KMS-11 (cell line): Measurements from ENCODE around the gene DIRAS1.

Source experiments
- H2AFZ ChIP-seq: fragments of 200-600 bp; sonication (generic); 2 replicates; pipeline ENCODE4 v1.6.1; 2016; ENCODE audit warnings: antibody characterized with exemption, mixed run types, low read depth
- H3K27ac ChIP-seq: fragments of 200-600 bp; sonication (generic); 2 replicates; pipeline ENCODE4 v1.6.1; 2016; ENCODE audit warnings: mild to moderate bottlenecking, mixed run types
- H3K27me3 ChIP-seq: fragments of 200-600 bp; sonication (generic); 2 replicates; pipeline ENCODE4 v1.6.1; 2017; ENCODE audit warnings: mild to moderate bottlenecking, low read depth, mixed run types, moderate library complexity; ENCODE audit not compliant: insufficient read depth
- H3K36me3 ChIP-seq: fragments of 200-600 bp; sonication (generic); 2 replicates; pipeline ENCODE4 v1.6.1; 2017; ENCODE audit warnings: mild to moderate bottlenecking, mixed run types; ENCODE audit not compliant: insufficient read depth
- H3K4me1 ChIP-seq: fragments of 200-600 bp; sonication (generic); 2 replicates; pipeline ENCODE4 v1.6.1; 2016; ENCODE audit warnings: mild to moderate bottlenecking, low read depth, mixed run types; ENCODE audit not compliant: poor library complexity, severe bottlenecking
- H3K4me2 ChIP-seq: fragments of 200-600 bp; sonication (generic); 2 replicates; pipeline ENCODE4 v1.7.0; 2016; ENCODE audit warnings: mild to moderate bottlenecking, mixed run types
- H3K4me3 ChIP-seq: fragments of 200-600 bp; sonication (generic); IDR thresholded peaks from 2 replicates; pipeline ENCODE4 v1.6.1; 2017; ENCODE audit warnings: low read depth, low read length, mixed read lengths; ENCODE audit not compliant: insufficient read depth
- H3K79me2 ChIP-seq: fragments of 200-600 bp; sonication (generic); 2 replicates; pipeline ENCODE4 v1.6.1; 2016; ENCODE audit warnings: low read depth, mixed run types; ENCODE audit not compliant: insufficient read depth
- H3K9ac ChIP-seq: fragments of 200-600 bp; sonication (generic); 2 replicates; pipeline ENCODE4 v1.6.1; 2016; ENCODE audit warnings: mild to moderate bottlenecking, mixed run types
- H4K20me1 ChIP-seq: fragments of 200-600 bp; sonication (generic); 2 replicates; pipeline ENCODE4 v1.6.1; 2016; ENCODE audit warnings: mild to moderate bottlenecking, mixed run types; ENCODE audit not compliant: insufficient read depth
- TF ChIP-seq, protein P1 (sequence below): fragments of 200-600 bp; sonication (generic); conservative IDR thresholded peaks from 2 replicates; pipeline ENCODE4 v1.6.1; 2017; ENCODE audit warnings: low read depth, mild to moderate bottlenecking, antibody characterized with exemption, low read length, moderate library complexity, mixed read lengths

The DIRAS1 gene

DNA sequence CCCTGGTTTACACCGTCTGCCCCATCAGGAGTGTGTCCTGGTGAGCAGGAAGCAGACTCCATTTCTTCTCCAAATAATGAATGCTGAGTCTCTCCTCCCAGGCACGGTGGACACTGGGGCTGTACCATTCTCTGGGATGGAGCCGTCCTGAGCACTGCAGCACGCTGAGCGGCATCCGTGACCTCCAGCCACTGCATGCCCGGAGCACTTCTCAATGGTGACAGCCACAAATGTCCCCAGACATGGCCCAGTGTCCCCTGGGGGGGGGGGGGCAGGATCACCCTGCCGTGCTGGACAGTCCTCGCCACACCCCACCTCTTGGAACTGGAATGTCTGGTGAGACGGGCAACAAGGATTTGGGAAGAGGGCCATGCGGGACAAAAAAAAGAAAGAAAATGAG lies 56.1 kb downstream of the DIRAS1 start:
- no peaks in the 10 kb centered on the region for H3K36me3 ChIP-seq
- H3K9ac ChIP-seq, result no peak overlapping the region
- no peaks in the 10 kb centered on the region for H3K79me2 ChIP-seq
- no peaks in the 10 kb centered on the region for H4K20me1 ChIP-seq
- H3K27ac ChIP-seq, result no peak overlapping the region
- H3K4me2 ChIP-seq, result no peak overlapping the region
- no peak overlapping the region for H3K4me3 ChIP-seq
- no peak overlapping the region for H2AFZ ChIP-seq
- H3K27me3 ChIP-seq, result no peaks in the 10 kb centered on the region
- TF ChIP-seq, protein P1, sequence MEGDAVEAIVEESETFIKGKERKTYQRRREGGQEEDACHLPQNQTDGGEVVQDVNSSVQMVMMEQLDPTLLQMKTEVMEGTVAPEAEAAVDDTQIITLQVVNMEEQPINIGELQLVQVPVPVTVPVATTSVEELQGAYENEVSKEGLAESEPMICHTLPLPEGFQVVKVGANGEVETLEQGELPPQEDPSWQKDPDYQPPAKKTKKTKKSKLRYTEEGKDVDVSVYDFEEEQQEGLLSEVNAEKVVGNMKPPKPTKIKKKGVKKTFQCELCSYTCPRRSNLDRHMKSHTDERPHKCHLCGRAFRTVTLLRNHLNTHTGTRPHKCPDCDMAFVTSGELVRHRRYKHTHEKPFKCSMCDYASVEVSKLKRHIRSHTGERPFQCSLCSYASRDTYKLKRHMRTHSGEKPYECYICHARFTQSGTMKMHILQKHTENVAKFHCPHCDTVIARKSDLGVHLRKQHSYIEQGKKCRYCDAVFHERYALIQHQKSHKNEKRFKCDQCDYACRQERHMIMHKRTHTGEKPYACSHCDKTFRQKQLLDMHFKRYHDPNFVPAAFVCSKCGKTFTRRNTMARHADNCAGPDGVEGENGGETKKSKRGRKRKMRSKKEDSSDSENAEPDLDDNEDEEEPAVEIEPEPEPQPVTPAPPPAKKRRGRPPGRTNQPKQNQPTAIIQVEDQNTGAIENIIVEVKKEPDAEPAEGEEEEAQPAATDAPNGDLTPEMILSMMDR, result no peak
- H3K4me1 ChIP-seq, result no peaks in the 10 kb centered on the region
